H1 (cell line): Measurements from ENCODE around the gene CLBA1. TPM values are rescaled to one million over a fixed set of nuclear protein-coding genes. Genes with fewer than 3 reads are reported as not detected.

ENCODE experiments used
- CTCF ChIA-PET: fragments of 300-600 bp; sonication (Branson Sonifier 250); formaldehyde crosslinking; loops from one replicate; lab custom pipeline; 2021; ENCODE audit not compliant: partially characterized antibody; lab: Charles Lee
- POLR2A ChIA-PET: fragments of 300-600 bp; sonication (Branson Sonifier 250); formaldehyde crosslinking; loops from one replicate; lab custom pipeline; 2021; ENCODE audit warnings: inconsistent platforms; ENCODE audit not compliant: partially characterized antibody; lab: Charles Lee
- DNase-seq, 2 experiments: peaks; one replicate each; pipeline versions ENCODE4 v3.0.0 to v3.0.0-alpha.2; 2010 to 2022; ENCODE audit warnings: low spot score in 2 of 2, low read depth in 1 of 2, mixed read lengths in 1 of 2
- FAIRE-seq: peaks from 2 replicates; lab custom pipeline; 2011; peaks lifted over from hg19 to GRCh38; lab: Jason Lieb, UNC
- H2AFZ ChIP-seq: 2 replicates; pipeline ENCODE4 v1.8.1; 2012; ENCODE audit warnings: low read length, inconsistent platforms
- H2AK5ac ChIP-seq: 2 replicates; pipeline ENCODE4 v1.6.1; 2013; ENCODE audit warnings: low read depth, low read length
- H2BK120ac ChIP-seq: replicated peaks from 2 replicates; pipeline ENCODE3; 2013; ENCODE audit warnings: low read depth, low read length, inconsistent platforms
- H2BK12ac ChIP-seq: 2 replicates; pipeline ENCODE4 v1.6.1; 2013; ENCODE audit warnings: low read depth, low read length
- H2BK15ac ChIP-seq: 2 replicates; pipeline ENCODE4 v1.6.1; 2013; ENCODE audit warnings: low read length
- H2BK20ac ChIP-seq: 2 replicates; pipeline ENCODE4 v1.6.1; 2013; ENCODE audit warnings: low read length
- H2BK5ac ChIP-seq: 2 replicates; pipeline ENCODE4 v1.6.1; 2013; ENCODE audit warnings: low read depth, low read length
- H3K14ac ChIP-seq: 2 replicates; pipeline ENCODE4 v1.6.1; 2013; ENCODE audit warnings: inconsistent platforms; ENCODE audit not compliant: insufficient read length
- H3K18ac ChIP-seq: 2 replicates; pipeline ENCODE4 v1.6.1; 2013; ENCODE audit warnings: low read length; ENCODE audit errors: extremely low read depth
- H3K23ac ChIP-seq: 2 replicates; pipeline ENCODE4 v1.6.1; 2013; ENCODE audit warnings: inconsistent platforms; ENCODE audit not compliant: insufficient read length
- H3K23me2 ChIP-seq: 2 replicates; pipeline ENCODE4 v1.6.1; 2013; ENCODE audit warnings: low read depth, low read length
- H3K27ac ChIP-seq: 2 replicates; pipeline ENCODE4 v1.6.1; 2011; ENCODE audit warnings: low read depth, low read length, inconsistent platforms
- H3K27me3 ChIP-seq, 4 experiments: replicated peaks in 1 of 4; 1 replicate in 1 of 4; 2 replicates in 3 of 4; pipeline versions ENCODE4 v1.6.1 to v1.8.1; 2011 to 2013; ENCODE audit warnings: low read length in 3 of 4, mild to moderate bottlenecking in 3 of 4, inconsistent platforms in 2 of 4, mixed read lengths in 2 of 4, moderate library complexity in 1 of 4; ENCODE audit not compliant: control insufficient read depth in 3 of 4, insufficient read depth in 3 of 4; ENCODE audit errors: extremely low read depth in 1 of 4
- H3K36me3 ChIP-seq, 4 experiments: 2 replicates each; pipeline versions ENCODE4 v1.6.1 to v1.8.1; 2011 to 2013; ENCODE audit warnings: mild to moderate bottlenecking in 4 of 4, low read length in 3 of 4, moderate library complexity in 2 of 4, control low read depth in 1 of 4, inconsistent platforms in 1 of 4; ENCODE audit not compliant: insufficient read depth in 4 of 4, control insufficient read depth in 2 of 4
- H3K4ac ChIP-seq: replicated peaks from 2 replicates; pipeline ENCODE3; 2013; ENCODE audit warnings: low read length, low read depth, mixed read lengths, inconsistent platforms; ENCODE audit not compliant: insufficient read length
- H3K4me1 ChIP-seq, 4 experiments: replicated peaks in 1 of 4; 1 replicate in 1 of 4; 2 replicates in 3 of 4; pipeline versions ENCODE4 v1.6.1 to v1.8.1; 2011 to 2013; ENCODE audit warnings: low read length in 3 of 4, inconsistent platforms in 2 of 4, mixed read lengths in 1 of 4; ENCODE audit not compliant: insufficient read depth in 4 of 4, control insufficient read depth in 3 of 4
- H3K4me2 ChIP-seq, 2 experiments: 2 replicates each; pipeline versions ENCODE4 v1.6.1 to v1.8.1; 2011 to 2013; ENCODE audit warnings: low read depth in 2 of 2, low read length in 2 of 2, control low read depth in 1 of 2, inconsistent platforms in 1 of 2, mild to moderate bottlenecking in 1 of 2; ENCODE audit not compliant: insufficient read depth in 1 of 2
- H3K4me3 ChIP-seq, 4 experiments: fragments of 200-600, 300-600 bp in 1 of 4; sonication (generic), shearing (Covaris generic), sonication (Bioruptor Twin) in 1 of 4; 2 replicates each; pipeline versions ENCODE4 v1.5.1 to v1.8.1; 2011 to 2016; ENCODE audit warnings: low read length in 4 of 4, low read depth in 3 of 4, control low read depth in 2 of 4, inconsistent platforms in 2 of 4, mild to moderate bottlenecking in 2 of 4, mixed read lengths in 1 of 4, moderate library complexity in 1 of 4; ENCODE audit not compliant: insufficient read depth in 2 of 4; ENCODE audit errors: extremely low read depth in 1 of 4
- H3K56ac ChIP-seq: replicated peaks from 2 replicates; pipeline ENCODE3; 2013; ENCODE audit warnings: low read depth, mild to moderate bottlenecking, mixed read lengths, low read length, inconsistent platforms; ENCODE audit not compliant: insufficient read length
- H3K79me1 ChIP-seq: 2 replicates; pipeline ENCODE4 v1.6.1; 2013; ENCODE audit warnings: low read depth, low read length, control low read depth
- H3K79me2 ChIP-seq, 2 experiments: 2 replicates each; pipeline versions ENCODE4 v1.6.1 to v1.8.1; 2012 to 2013; ENCODE audit warnings: low read length in 2 of 2, mild to moderate bottlenecking in 2 of 2, inconsistent platforms in 1 of 2; ENCODE audit not compliant: insufficient read depth in 2 of 2, control insufficient read depth in 1 of 2
- H3K9ac ChIP-seq, 4 experiments: replicated peaks in 1 of 4; 1 replicate in 1 of 4; 2 replicates in 3 of 4; pipeline versions ENCODE4 v1.6.1 to v1.8.1; 2011 to 2013; ENCODE audit warnings: low read depth in 3 of 4, low read length in 3 of 4, control low read depth in 2 of 4, mild to moderate bottlenecking in 2 of 4, moderate library complexity in 2 of 4, inconsistent platforms in 1 of 4; ENCODE audit errors: extremely low read depth in 1 of 4
- H3K9me3 ChIP-seq, 2 experiments: 2 replicates each; pipeline versions ENCODE4 v1.6.1 to v1.8.1; 2012 to 2013; ENCODE audit warnings: mild to moderate bottlenecking in 2 of 2, moderate library complexity in 2 of 2, control low read depth in 1 of 2, inconsistent platforms in 1 of 2, low read depth in 1 of 2, low read length in 1 of 2, mixed read lengths in 1 of 2; ENCODE audit not compliant: insufficient read depth in 2 of 2
- H4K20me1 ChIP-seq, 2 experiments: replicated peaks in 1 of 2; 2 replicates each; pipeline versions ENCODE3 to v1.8.1; 2011 to 2013; ENCODE audit warnings: inconsistent platforms in 2 of 2, low read length in 2 of 2, mild to moderate bottlenecking in 1 of 2; ENCODE audit not compliant: insufficient read depth in 2 of 2, control insufficient read depth in 1 of 2
- H4K5ac ChIP-seq: 2 replicates; pipeline ENCODE4 v1.6.1; 2013; ENCODE audit warnings: low read length, low read depth, mixed read lengths, inconsistent platforms; ENCODE audit not compliant: insufficient read length
- H4K8ac ChIP-seq: 2 replicates; pipeline ENCODE4 v1.8.0; 2013; ENCODE audit warnings: mild to moderate bottlenecking, moderate library complexity, low read length, inconsistent platforms; ENCODE audit not compliant: insufficient read depth; ENCODE audit errors: extremely low read depth
- H4K91ac ChIP-seq: replicated peaks from 2 replicates; pipeline ENCODE3; 2013; ENCODE audit warnings: low read length, mixed read lengths, inconsistent platforms; ENCODE audit not compliant: insufficient read length
- CBX5 ChIP-seq: fragments of 300-800, 300-1000 bp; sonication (generic); IDR thresholded peaks from 2 replicates; pipeline ENCODE4 v1.7.1; 2016; ENCODE audit warnings: antibody characterized with exemption, low read length, low read depth
- CHD2 ChIP-seq: IDR thresholded peaks from 2 replicates; pipeline ENCODE4 v1.6.1; 2012; ENCODE audit warnings: low read length, improper control_type of control experiment
- CTCF ChIP-seq, 3 experiments: IDR thresholded peaks; 1 replicate in 2 of 3; 2 replicates in 1 of 3; pipeline versions ENCODE4 v1.5.1 to v1.6.1; 2011; ENCODE audit warnings: low read length in 3 of 3, mild to moderate bottlenecking in 3 of 3, inconsistent platforms in 2 of 3, low read depth in 1 of 3, moderate library complexity in 1 of 3; ENCODE audit not compliant: insufficient read depth in 1 of 3; ENCODE audit errors: control extremely low read depth in 1 of 3
- HDAC2 ChIP-seq, 2 experiments: fragments of 300-600 bp in 1 of 2; sonication (generic) in 1 of 2; IDR thresholded peaks; 2 replicates each; pipeline ENCODE4 v1.6.1; 2011 to 2012; ENCODE audit warnings: low read depth in 2 of 2, low read length in 2 of 2, mild to moderate bottlenecking in 2 of 2, moderate library complexity in 2 of 2, borderline replicate concordance in 1 of 2, inconsistent platforms in 1 of 2
- MAX ChIP-seq: IDR thresholded peaks from 2 replicates; pipeline ENCODE4 v1.6.1; 2012; ENCODE audit warnings: inconsistent platforms
- SRF ChIP-seq: IDR thresholded peaks from 2 replicates; pipeline ENCODE4 v1.6.1; 2011; ENCODE audit warnings: mild to moderate bottlenecking, low read depth, low read length, moderate library complexity
- TAF7 ChIP-seq: optimal IDR thresholded peaks from 2 replicates; pipeline ENCODE3; 2011; ENCODE audit warnings: low read depth, mild to moderate bottlenecking, inconsistent platforms, low read length, moderate library complexity, borderline replicate concordance
- whole genome bisulfite sequencing, 2 experiments: shearing (Covaris generic) in 1 of 2; methylation state at CpG; one replicate each; pipeline versions ENCODE4 v1.1.6 to v1.1.7; 2013 to 2015; ENCODE audit warnings: low lambda C conversion rate in 2 of 2, mixed read lengths in 2 of 2, inconsistent platforms in 1 of 2, low coverage in 1 of 2, missing lambda C conversion rate in 1 of 2; ENCODE audit not compliant: insufficient replicate concordance in 2 of 2, insufficient coverage in 1 of 2, insufficient read length in 1 of 2; ENCODE audit errors: extremely low coverage in 1 of 2, missing lambda C conversion rate in 1 of 2; 5-methylcytosine and 5-hydroxymethylcytosine counted together
- polyA plus RNA-seq, 7 experiments: library from polyadenylated mRNA; depleted of rRNA in 3 of 7; stranded (reverse) in 5 of 7; unstranded in 2 of 7; fragments of >200 nt in 5 of 7; fragments of 200-250 nt in 2 of 7; gene quantifications; 1 replicate in 5 of 7; 2 replicates in 1 of 7; 4 replicates in 1 of 7; pipeline versions ENCODE4 v1.2.1 to v1.2.3, GENCODE V29; 2011 to 2013; ENCODE audit warnings: missing spikeins in 2 of 7, mixed read lengths in 2 of 7
- total RNA-seq: library from RNA; stranded (reverse); fragmentation: NEBNext Ultra II Directional; extraction: Animal tissue kit (Norgen Biotek cat#: 25700); gene quantifications from 2 replicates; pipeline ENCODE4 v1.2.1, GENCODE V29; 2021

The CLBA1 gene
- total and polyA plus RNA-seq, 2 of the 8 experiments (the other 6 are each of a cell fraction or from before 2014, with no cell fraction given) = 1.6 to 2.4 TPM

- Histone ChIP-seq H3K9me3 (no peaks in the 10 kb centered on the region), H2BK20ac (no peak overlapping the region), H4K20me1 (peaks cover 44 to 66% of the 10 kb centered on the region in 2 experiments), H2BK5ac (no peak overlapping the region), H3K23me2 (no peaks in the 10 kb centered on the region), H3K79me2 (peaks cover 46 to 72% of the 10 kb centered on the region in 2 experiments), H3K27me3 (no peaks in the 10 kb centered on the region), H3K4me1 (peaks cover 4 to 10% (median 7%) of the 10 kb centered on the region in 4 experiments; a peak in 6 of 7 replicates), H3K23ac (no peak overlapping the region), H3K36me3 (peaks cover 12 to 40% (median 25%) of the 10 kb centered on the region in 4 experiments; a peak in 7 of 8 replicates), H2AK5ac (no peak overlapping the region), H2AFZ (no peak overlapping the region), H4K91ac (no peak overlapping the region), H3K4me2 (no peak overlapping the region), H3K4me3 (no peak overlapping the region), H3K9ac (no peak overlapping the region), H4K5ac (no peak overlapping the region), H2BK12ac (no peak overlapping the region), H3K27ac (no peak overlapping the region; the same call in 1 of the 2 replicates), H3K18ac (no peak overlapping the region), H3K79me1 (peaks cover 15% of the 10 kb centered on the region), H3K4ac (no peak overlapping the region), H4K8ac (no peak overlapping the region), H2BK15ac (no peak overlapping the region), H3K56ac (no peak overlapping the region), H3K14ac (no peak overlapping the region), H2BK120ac (no peak overlapping the region)
- no peak for TF ChIP-seq CBX5
- peak; percentile 9 to 28 (median 17); a peak in 3 of 4 replicates for TF ChIP-seq CTCF (IDR thresholded peaks at IDR 0.05; ENCODE audit: control extremely low read depth in 1 of 3, insufficient read depth in 1 of 3, low read depth in 1 of 3, low read length in 3 of 3)
- no peak for TF ChIP-seq HDAC2 (IDR thresholded peaks at IDR 0.05; ENCODE audit: borderline replicate concordance in 1 of 2, low read depth in 2 of 2, low read length in 2 of 2)
- no peak for TF ChIP-seq TAF7
- TF ChIP-seq SRF = no peak
- TF ChIP-seq MAX = no peak
- no peak for TF ChIP-seq CHD2
- ChIA-PET CTCF (interaction anchor here (0.8 to 2.7 kb wide), 11 partner anchors 12 to 53 kb away, joined by 3 to 10 read pairs (median 3); partner anchors contain the start of gene GPR132), POLR2A (interaction anchor here (0.6 to 1.7 kb wide), 3 partner anchors 11 to 166 kb away, joined by 3 read pairs; no protein-coding TSS in a partner anchor)
- DNase-seq (no peak), FAIRE-seq (no peak)
- 86% methylated on average over 21 of the region's 23 CpGs; no CpG with 5 or more reads in 1 of the 2 experiments for WGBS, 2 experiments
Observed at GRCh38 chr14:105012171-105012985, 26.8 kb downstream of the CLBA1 start.
